Activated CD4-positive, alpha-beta T cell treated with anti-CD3 and anti-CD28 coated beads, Interleukin-10, Interleukin-2, amounts not matched to agents 100 ng/mL and 50 ng/mL, durations not matched to agents 16 hours and 8 hours (primary cell): ENCODE results near the gene CD38.

ENCODE experiments used
- DNase-seq: peaks from one replicate; pipeline ENCODE4 v3.0.0-alpha.2; 2020

Gene CD38

GRCh38 chr4:15902746-15903145 lies 124.6 kb downstream of the CD38 start:
- DNase-seq = no peak
